ENCODE results near the gene MRPL12.
"Not testable (repeated sequence)": the region's sequence is repeated elsewhere in the genome, so short reads cannot be mapped to it uniquely, and the experiment has no call there.

MRPL12 gene

GRCh38 chr17:81702934-81703746, at the start of gene MRPL12:
Gene MRPL12 (plus strand): TSS chr17:81703367. CDS start chr17:81703502, 135 bp downstream.
- peak; percentile 83 for DNase-seq (ENCODE audit: low read depth)

- no peak for DNase-seq (ENCODE audit: low read depth)
These were observed 47.6 kb upstream of the MRPL12 start for GRCh38 chr17:81655378-81656117.

GRCh38 chr17:81656118-81656743, 46.9 kb upstream of the MRPL12 start, which contains the start of gene PDE6G:
Gene PDE6G (minus strand): TSS chr17:81656542. CDS start chr17:81653305, 3,237 bp downstream.
- no peak for DNase-seq (ENCODE audit: low read depth)

GRCh38 chr17:81656835-81657234, 46.3 kb upstream of the MRPL12 start:
- no peak for DNase-seq (ENCODE audit: low read depth)

- no peak for DNase-seq (ENCODE audit: low read depth)
These were observed 44.1 kb upstream of the MRPL12 start for GRCh38 chr17:81659038-81659437.

- DNase-seq (ENCODE audit: low read depth), result no peak
These were observed 42.7 kb upstream of the MRPL12 start for GRCh38 chr17:81660441-81660840.

GRCh38 chr17:81662002-81662401, 41.2 kb upstream of the MRPL12 start:
- DNase-seq (ENCODE audit: low read depth), result no peak

- DNase-seq (ENCODE audit: low read depth), result no peak
These were observed 39.1 kb upstream of the MRPL12 start for GRCh38 chr17:81664051-81664470.

GRCh38 chr17:81665205-81666091, 37.7 kb upstream of the MRPL12 start:
- DNase-seq (ENCODE audit: low read depth), result no peak

- no peak for DNase-seq (ENCODE audit: low read depth)
These were observed 37.1 kb upstream of the MRPL12 start for GRCh38 chr17:81666092-81666341.

- DNase-seq (ENCODE audit: low read depth), result peak; percentile 87
These were observed 36.6 kb upstream of the MRPL12 start, which contains the start of the genes CCDC137 and OXLD1 for GRCh38 chr17:81666342-81667191. Gene CCDC137 (plus strand): TSS chr17:81666737. CDS start chr17:81666767, 30 bp downstream. Gene OXLD1 (minus strand): TSS chr17:81666605. CDS start chr17:81666577, 28 bp downstream.

GRCh38 chr17:81667754-81668153, 35.4 kb upstream of the MRPL12 start:
- no peak for DNase-seq (ENCODE audit: low read depth)

GRCh38 chr17:81672504-81672903, 30.7 kb upstream of the MRPL12 start:
- DNase-seq (ENCODE audit: low read depth), result no peak

GRCh38 chr17:81672954-81673353, 30.2 kb upstream of the MRPL12 start:
- DNase-seq (ENCODE audit: low read depth), result no peak

GRCh38 chr17:81673561-81674258, 29.5 kb upstream of the MRPL12 start:
- DNase-seq (ENCODE audit: low read depth), result no peak

GRCh38 chr17:81675515-81676221, 27.5 kb upstream of the MRPL12 start:
- DNase-seq (ENCODE audit: low read depth), result not testable (repeated sequence)

GRCh38 chr17:81676906-81677305, 26.3 kb upstream of the MRPL12 start:
- DNase-seq (ENCODE audit: low read depth), result no peak

- no peak for DNase-seq (ENCODE audit: low read depth)
These were observed 23.0 kb upstream of the MRPL12 start for GRCh38 chr17:81680150-81680549.

- DNase-seq (ENCODE audit: low read depth), result no peak
These were observed 21.5 kb upstream of the MRPL12 start for GRCh38 chr17:81681672-81682071.

Measured in activated T-cell treated with anti-CD3 and anti-CD28 coated beads for 1 hour (primary cell).